ENCODE measurements around the gene ZNF451. TPM values are rescaled to one million over a fixed set of nuclear protein-coding genes. Genes with fewer than 3 reads are reported as not detected.

The ZNF451 gene
- polyA plus RNA-seq, 1 of the 3 experiments (the other 2 are of a cell fraction): 8.5 TPM

GRCh38 chr6:57106990-57107389 is 17.0 kb downstream of the ZNF451 start:
- WGBS (ENCODE audit: low lambda C conversion rate): 100% methylated on average over 1 of the region's 1 CpG
- Histone ChIP-seq H3K27ac (ENCODE audit: low read depth in 2 of 2, low read length in 1 of 2) (no peak overlapping the region), H3K9me2 (no peaks in the 10 kb centered on the region), H3K4me2 (no peak overlapping the region), H3K9ac (no peak overlapping the region), H3K79me2 (ENCODE audit: insufficient read depth) (peaks cover 100% of the 10 kb centered on the region), H3K4me3 (ENCODE audit: low read depth in 2 of 2, low read length in 1 of 2) (no peak overlapping the region), H3K9me3 (no peaks in the 10 kb centered on the region), H3K27me3 (ENCODE audit: insufficient read depth) (no peaks in the 10 kb centered on the region), H3K4me1 (ENCODE audit: control insufficient read depth in 1 of 2, insufficient read depth in 2 of 2, low read depth in 1 of 2, low read length in 1 of 2) (no peaks in the 10 kb centered on the region), H3F3A (replicated peaks; ENCODE audit: insufficient read depth) (peaks cover 5% of the 10 kb centered on the region), H2AFZ (ENCODE audit: low read depth) (no peak overlapping the region), H3K36me3 (replicated peaks in 1 of 2; ENCODE audit: control insufficient read depth in 1 of 2, insufficient read depth in 2 of 2, low read length in 1 of 2) (peaks cover 64 to 67% of the 10 kb centered on the region in 2 experiments), H4K20me1 (ENCODE audit: insufficient read depth) (peaks cover 8% of the 10 kb centered on the region)
- CTCF ChIA-PET: no interaction called here
- no peak for TF ChIP-seq FOXM1 (IDR thresholded peaks at IDR 0.05; ENCODE audit: low read depth)
- POLR2A ChIA-PET: no interaction called here
- DNase-seq: no peak

GRCh38 chr6:57108691-57109090 is 18.7 kb downstream of the ZNF451 start:
- Histone ChIP-seq H3K27me3 (ENCODE audit: insufficient read depth) (no peaks in the 10 kb centered on the region), H3K79me2 (ENCODE audit: insufficient read depth) (peaks cover 97% of the 10 kb centered on the region), H3K4me3 (ENCODE audit: low read depth in 2 of 2, low read length in 1 of 2) (no peak overlapping the region), H3K4me1 (ENCODE audit: control insufficient read depth in 1 of 2, insufficient read depth in 2 of 2, low read depth in 1 of 2, low read length in 1 of 2) (no peaks in the 10 kb centered on the region), H3K4me2 (no peak overlapping the region), H4K20me1 (ENCODE audit: insufficient read depth) (peaks cover 5% of the 10 kb centered on the region; the same call in 1 of the 2 replicates), H3K36me3 (replicated peaks in 1 of 2; ENCODE audit: control insufficient read depth in 1 of 2, insufficient read depth in 2 of 2, low read length in 1 of 2) (peaks cover 47 to 50% of the 10 kb centered on the region in 2 experiments), H3K9me3 (no peaks in the 10 kb centered on the region), H3K27ac (ENCODE audit: low read depth in 2 of 2, low read length in 1 of 2) (no peak overlapping the region), H3K9ac (no peak overlapping the region), H3F3A (replicated peaks; ENCODE audit: insufficient read depth) (peaks cover 3% of the 10 kb centered on the region), H3K9me2 (no peaks in the 10 kb centered on the region), H2AFZ (ENCODE audit: low read depth) (no peak overlapping the region)
- no peak for TF ChIP-seq GATA2 (CRISPR knock-in tag; IDR thresholded peaks at IDR 0.05)
- POLR2A ChIA-PET: no interaction called here
- WGBS (ENCODE audit: low lambda C conversion rate): 82% methylated on average over 1 of the region's 1 CpG
- DNase-seq: no peak
- CTCF ChIA-PET: no interaction called here

DNA sequence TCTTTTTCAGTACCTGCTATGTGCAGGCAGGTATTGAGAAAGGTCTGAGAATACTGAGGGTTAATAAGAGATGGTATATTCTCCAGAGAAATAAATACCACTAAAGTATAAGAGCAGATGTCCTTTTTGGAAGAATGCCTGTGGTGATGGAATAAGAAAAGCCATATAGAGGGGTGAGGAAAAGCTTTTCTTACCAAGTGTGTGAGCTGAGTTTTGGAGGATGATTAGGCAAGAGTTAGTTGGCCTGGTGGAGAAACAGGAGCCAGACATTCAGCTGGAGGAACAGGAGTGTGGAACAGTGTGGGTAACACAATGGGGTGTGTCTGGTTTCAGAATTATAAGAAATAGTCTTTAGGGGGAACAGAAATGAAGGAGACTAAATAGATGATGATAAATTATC is 19.9 kb downstream of the ZNF451 start:
- Histone ChIP-seq H2AFZ (ENCODE audit: low read depth) (no peak overlapping the region), H3K9me3 (no peaks in the 10 kb centered on the region), H3K9ac (no peak overlapping the region), H3K79me2 (ENCODE audit: insufficient read depth) (peaks cover 91% of the 10 kb centered on the region), H3K4me1 (ENCODE audit: control insufficient read depth in 1 of 2, insufficient read depth in 2 of 2, low read depth in 1 of 2, low read length in 1 of 2) (no peaks in the 10 kb centered on the region), H3F3A (replicated peaks; ENCODE audit: insufficient read depth) (peaks cover 3% of the 10 kb centered on the region), H3K27me3 (ENCODE audit: insufficient read depth) (no peaks in the 10 kb centered on the region), H4K20me1 (ENCODE audit: insufficient read depth) (peaks cover 5% of the 10 kb centered on the region; the same call in 1 of the 2 replicates), H3K4me2 (no peak overlapping the region), H3K9me2 (no peaks in the 10 kb centered on the region), H3K27ac (ENCODE audit: low read depth in 2 of 2, low read length in 1 of 2) (no peak overlapping the region), H3K36me3 (replicated peaks in 1 of 2; ENCODE audit: control insufficient read depth in 1 of 2, insufficient read depth in 2 of 2, low read length in 1 of 2) (peaks cover 38 to 41% of the 10 kb centered on the region in 2 experiments), H3K4me3 (ENCODE audit: low read depth in 2 of 2, low read length in 1 of 2) (no peak overlapping the region)
- TF ChIP-seq, protein P1, sequence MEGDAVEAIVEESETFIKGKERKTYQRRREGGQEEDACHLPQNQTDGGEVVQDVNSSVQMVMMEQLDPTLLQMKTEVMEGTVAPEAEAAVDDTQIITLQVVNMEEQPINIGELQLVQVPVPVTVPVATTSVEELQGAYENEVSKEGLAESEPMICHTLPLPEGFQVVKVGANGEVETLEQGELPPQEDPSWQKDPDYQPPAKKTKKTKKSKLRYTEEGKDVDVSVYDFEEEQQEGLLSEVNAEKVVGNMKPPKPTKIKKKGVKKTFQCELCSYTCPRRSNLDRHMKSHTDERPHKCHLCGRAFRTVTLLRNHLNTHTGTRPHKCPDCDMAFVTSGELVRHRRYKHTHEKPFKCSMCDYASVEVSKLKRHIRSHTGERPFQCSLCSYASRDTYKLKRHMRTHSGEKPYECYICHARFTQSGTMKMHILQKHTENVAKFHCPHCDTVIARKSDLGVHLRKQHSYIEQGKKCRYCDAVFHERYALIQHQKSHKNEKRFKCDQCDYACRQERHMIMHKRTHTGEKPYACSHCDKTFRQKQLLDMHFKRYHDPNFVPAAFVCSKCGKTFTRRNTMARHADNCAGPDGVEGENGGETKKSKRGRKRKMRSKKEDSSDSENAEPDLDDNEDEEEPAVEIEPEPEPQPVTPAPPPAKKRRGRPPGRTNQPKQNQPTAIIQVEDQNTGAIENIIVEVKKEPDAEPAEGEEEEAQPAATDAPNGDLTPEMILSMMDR (IDR thresholded peaks at IDR 0.05): no peak
- TF ChIP-seq RCOR1 (IDR thresholded peaks at IDR 0.05; ENCODE audit: low read length): no peak
- POLR2A ChIA-PET: no interaction called here
- DNase-seq: no peak
- CTCF ChIA-PET: interaction anchor here (1.7 kb wide), 1 partner anchor 205 kb away, joined by 4 read pairs; no protein-coding TSS in a partner anchor
